Calu3 (cell line): ENCODE data around the gene KANSL3. TPM values are rescaled to one million over a fixed set of nuclear protein-coding genes. Genes with fewer than 3 reads are reported as not detected.

Source experiments
- BruUV-seq: library from RNA; stranded (reverse); fragments of 400-500 nt; replicated peaks from 2 replicates; lab custom pipeline; 2021; lab: Mats Ljungman, UMichigan
- CTCF ChIA-PET: fragments of 300-600 bp; sonication (Branson Sonifier 250); formaldehyde crosslinking; loops from one replicate; lab custom pipeline; 2022; ENCODE audit warnings: antibody characterized with exemption; lab: Charles Lee
- DNase-seq: peaks from one replicate; pipeline ENCODE4 v3.0.0; 2022
- H3K27ac Mint-ChIP-seq: one replicate; pipeline ENCODE4 v1.8.0; 2022; ENCODE audit warnings: mixed read lengths; ENCODE audit not compliant: unreplicated experiment
- H3K27me3 Mint-ChIP-seq: one replicate; pipeline ENCODE4 v1.8.0; 2022; ENCODE audit warnings: mixed read lengths; ENCODE audit not compliant: unreplicated experiment
- H3K36me3 Mint-ChIP-seq: one replicate; pipeline ENCODE4 v1.8.0; 2022; ENCODE audit warnings: mild to moderate bottlenecking, moderate library complexity, mixed read lengths; ENCODE audit not compliant: insufficient read depth, unreplicated experiment
- H3K4me1 Mint-ChIP-seq: one replicate; pipeline ENCODE4 v1.8.0; 2022; ENCODE audit warnings: mild to moderate bottlenecking, low read depth, mixed read lengths; ENCODE audit not compliant: unreplicated experiment
- H3K4me3 Mint-ChIP-seq: one replicate; pipeline ENCODE4 v1.8.0; 2022; ENCODE audit warnings: mild to moderate bottlenecking, low read depth, moderate library complexity, mixed read lengths; ENCODE audit not compliant: unreplicated experiment
- H3K9me3 Mint-ChIP-seq: one replicate; pipeline ENCODE4 v1.8.0; 2022; ENCODE audit warnings: low read depth, mixed read lengths; ENCODE audit not compliant: unreplicated experiment
- CTCF ChIP-seq: fragments of 200-600 bp; IDR thresholded peaks from one replicate; pipeline ENCODE4 v1.8.0; 2022; ENCODE audit warnings: antibody characterized with exemption; ENCODE audit not compliant: unreplicated experiment
- intact Hi-C: fragments of 100-400 bp; cut with micrococcal nuclease; formaldehyde crosslinking; loops from one replicate; pipeline ENCODE4 v1.10.0; 2022; ENCODE audit not compliant: unreplicated experiment
- total RNA-seq: library from RNA; stranded (reverse); gene quantifications from 2 replicates; pipeline ENCODE4 v1.2.3, GENCODE V29; 2022

Gene KANSL3
- total RNA-seq, 1 experiment from 2014 or later: 39.6 TPM

GRCh38 chr2:96547203-96547641 is 90.9 kb downstream of the KANSL3 start:
- Mint-ChIP-seq H3K27me3 (no peaks in the 10 kb centered on the region), H3K4me3 (no peak overlapping the region), H3K9me3 (no peaks in the 10 kb centered on the region), H3K27ac (no peak overlapping the region), H3K4me1 (no peaks in the 10 kb centered on the region), H3K36me3 (peaks cover 10% of the 10 kb centered on the region)
- no peak for TF ChIP-seq CTCF
- CTCF ChIA-PET: interaction anchor here (1.3 kb wide), 1 partner anchor 10 kb away, joined by 3 read pairs; no protein-coding TSS in a partner anchor
- DNase-seq: no peak
- no TSS peak for BruUV-seq
- intact Hi-C loops: loop anchor here (5.0 kb wide), 1 partner anchor 35 kb away; no protein-coding TSS in a partner anchor

- CTCF ChIA-PET: no interaction called here
- H3K27ac Mint-ChIP-seq: no peak overlapping the region
- no peak overlapping the region for H3K4me3 Mint-ChIP-seq
- TF ChIP-seq CTCF: no peak
- intact Hi-C loops: loop anchor here (5.0 kb wide), 1 partner anchor 36 kb away; no protein-coding TSS in a partner anchor
- no peaks in the 10 kb centered on the region for H3K9me3 Mint-ChIP-seq
- no peaks in the 10 kb centered on the region for H3K27me3 Mint-ChIP-seq
- no peaks in the 10 kb centered on the region for H3K4me1 Mint-ChIP-seq
- BruUV-seq: no TSS peak
- no peak for DNase-seq
- peaks cover 6% of the 10 kb centered on the region for H3K36me3 Mint-ChIP-seq
Measured at GRCh38 chr2:96546797-96547196, 91.3 kb downstream of the KANSL3 start.

- no peak overlapping the region for H3K4me3 Mint-ChIP-seq
- CTCF ChIA-PET: no interaction called here
- intact Hi-C loops: loop anchor here (5.0 kb wide), 1 partner anchor 36 kb away; no protein-coding TSS in a partner anchor
- H3K27me3 Mint-ChIP-seq: no peaks in the 10 kb centered on the region
- no peaks in the 10 kb centered on the region for H3K9me3 Mint-ChIP-seq
- no peaks in the 10 kb centered on the region for H3K4me1 Mint-ChIP-seq
- TF ChIP-seq CTCF: no peak
- H3K27ac Mint-ChIP-seq: no peak overlapping the region
- DNase-seq: no peak
- BruUV-seq: no TSS peak
- H3K36me3 Mint-ChIP-seq: peaks cover 5% of the 10 kb centered on the region
Measured at GRCh38 chr2:96546321-96546720, 91.8 kb downstream of the KANSL3 start.

Other genes starting within 250 kb of the KANSL3 start
- 18.5 and 19.7 TPM in 2 replicates for gene NEURL3, start 133.0 kb downstream of the KANSL3 start, total RNA-seq
- gene ARID5A, start 101.6 kb downstream of the KANSL3 start, total RNA-seq: 9.3 and 11.7 TPM in 2 replicates
- not detected in 2 replicates for gene FER1L5, start 4.5 kb upstream of the KANSL3 start, total RNA-seq
- gene LMAN2L, start 101.8 kb upstream of the KANSL3 start, total RNA-seq: 32.6 and 33.2 TPM in 2 replicates
- gene CNNM4, start 122.6 kb upstream of the KANSL3 start, total RNA-seq: 17.6 and 22.3 TPM in 2 replicates
- 22.5 and 25.1 TPM in 2 replicates for gene CNNM3, start 178.0 kb upstream of the KANSL3 start, total RNA-seq
- 6.5 and 7.5 TPM in 2 replicates for gene ANKRD23, start 205.7 kb upstream of the KANSL3 start, total RNA-seq
- 12.2 and 14.1 TPM in 2 replicates for gene ANKRD39, start 219.7 kb upstream of the KANSL3 start, total RNA-seq
- 23.8 and 25.3 TPM in 2 replicates for gene SEMA4C, start 231.8 kb upstream of the KANSL3 start, total RNA-seq